Endothelial cell of umbilical vein (primary cell): ENCODE results near the gene CTTNBP2. TPM values are rescaled to one million over a fixed set of nuclear protein-coding genes. Genes with fewer than 3 reads are reported as not detected.

Experiments used
- BruUV-seq: library from RNA; stranded (reverse); fragments of 400-500 nt; replicated peaks from 2 replicates; lab custom pipeline; 2021; lab: Mats Ljungman, UMichigan
- CTCF ChIA-PET: fragments of 300-600, 350-600 bp; sonication (Branson Sonifier 250); formaldehyde crosslinking; loops from one replicate; lab custom pipeline; 2021; ENCODE audit warnings: antibody characterized with exemption, inconsistent platforms; lab: Charles Lee
- POLR2A ChIA-PET: fragments of 300-600, 350-600 bp; sonication (Branson Sonifier 250); formaldehyde crosslinking; loops from one replicate; lab custom pipeline; 2021; ENCODE audit warnings: antibody characterized with exemption, inconsistent platforms; lab: Charles Lee
- DNase-seq: peaks from one replicate; pipeline ENCODE4 v3.0.0-alpha.2; 2011; ENCODE audit warnings: low read depth, low spot score
- FAIRE-seq: peaks from 2 replicates; lab custom pipeline; 2011; peaks lifted over from hg19 to GRCh38; lab: Jason Lieb, UNC
- H2AFZ ChIP-seq: 2 replicates; pipeline ENCODE4 v1.6.0; 2012; ENCODE audit warnings: low read depth, low read length, control low read depth, inconsistent platforms
- H3K27ac ChIP-seq: 2 replicates; pipeline ENCODE4 v1.5.1; 2011; ENCODE audit warnings: low read depth, mild to moderate bottlenecking, control low read depth, low read length, moderate library complexity; ENCODE audit not compliant: insufficient read depth
- H3K27me3 ChIP-seq, 2 experiments: 2 replicates each; pipeline versions ENCODE4 v1.6.0 to v1.6.1; 2011; ENCODE audit warnings: low read length in 2 of 2, mixed read lengths in 1 of 2; ENCODE audit not compliant: control insufficient read depth in 2 of 2, insufficient read depth in 2 of 2
- H3K36me3 ChIP-seq, 2 experiments: 2 replicates in 1 of 2; 3 replicates in 1 of 2; pipeline ENCODE4 v1.5.1; 2011; ENCODE audit warnings: low read length in 2 of 2, mild to moderate bottlenecking in 1 of 2, moderate library complexity in 1 of 2; ENCODE audit not compliant: control insufficient read depth in 2 of 2, insufficient read depth in 2 of 2; ENCODE audit errors: extremely low read depth in 1 of 2
- H3K4me1 ChIP-seq: 3 replicates; pipeline ENCODE4 v1.5.1; 2011; ENCODE audit warnings: mild to moderate bottlenecking, low read length; ENCODE audit not compliant: control insufficient read depth, insufficient read depth; ENCODE audit errors: extremely low read depth
- H3K4me2 ChIP-seq: 2 replicates; pipeline ENCODE4 v1.6.1; 2011; ENCODE audit warnings: low read length, control low read depth, mixed read lengths; ENCODE audit not compliant: insufficient read depth
- H3K4me3 ChIP-seq, 3 experiments: fragments of 200-600 bp in 1 of 3; sonication (generic), shearing (Covaris generic) in 1 of 3; replicated peaks in 1 of 3; 2 replicates each; pipeline ENCODE4 v1.5.1; 2011 to 2016; ENCODE audit warnings: control low read depth in 3 of 3, low read length in 3 of 3, mild to moderate bottlenecking in 2 of 3, inconsistent platforms in 1 of 3, low read depth in 1 of 3, moderate library complexity in 1 of 3; ENCODE audit not compliant: insufficient read depth in 1 of 3
- H3K79me2 ChIP-seq: 2 replicates; pipeline ENCODE4 v1.6.0; 2012; ENCODE audit warnings: low read length, inconsistent platforms; ENCODE audit not compliant: control insufficient read depth, insufficient read depth
- H3K9ac ChIP-seq: replicated peaks from 2 replicates; pipeline ENCODE3; 2011; ENCODE audit warnings: low read length, control low read depth; ENCODE audit not compliant: insufficient read depth; ENCODE audit errors: extremely low read depth
- H3K9me1 ChIP-seq: replicated peaks from 3 replicates; pipeline ENCODE4 v1.6.0; 2011; ENCODE audit warnings: mild to moderate bottlenecking, low read length; ENCODE audit not compliant: control insufficient read depth, insufficient read depth; ENCODE audit errors: extremely low read depth
- H3K9me3 ChIP-seq: replicated peaks from 2 replicates; pipeline ENCODE4 v1.5.1; 2012; ENCODE audit warnings: low read length, inconsistent platforms; ENCODE audit not compliant: control insufficient read depth, insufficient read depth
- H4K20me1 ChIP-seq: replicated peaks from 2 replicates; pipeline ENCODE3; 2011; ENCODE audit warnings: mild to moderate bottlenecking, low read length; ENCODE audit not compliant: control insufficient read depth, insufficient read depth; ENCODE audit errors: extremely low read depth
- CTCF ChIP-seq, 2 donors: IDR thresholded peaks; 1 replicate in 1 of 2; 2 replicates in 1 of 2; pipeline ENCODE4 v1.5.1; 2011; ENCODE audit warnings: low read length in 2 of 2, mild to moderate bottlenecking in 2 of 2, moderate library complexity in 2 of 2, control low read depth in 1 of 2, inconsistent platforms in 1 of 2, low read depth in 1 of 2; ENCODE audit not compliant: insufficient read depth in 1 of 2; ENCODE audit errors: extremely low read depth in 1 of 2
- EZH2 ChIP-seq: IDR thresholded peaks from 2 replicates; pipeline ENCODE4 v1.6.1; 2012; ENCODE audit warnings: borderline replicate concordance, low read depth, mild to moderate bottlenecking, moderate library complexity, low read length, inconsistent platforms; ENCODE audit not compliant: severe bottlenecking
- GATA2 ChIP-seq: IDR thresholded peaks from 2 replicates; pipeline ENCODE4 v1.7.0; 2011; ENCODE audit warnings: low read depth, mild to moderate bottlenecking, moderate library complexity, mixed read lengths, low read length; ENCODE audit not compliant: insufficient read length, insufficient read depth
- MAX ChIP-seq: IDR thresholded peaks from 2 replicates; pipeline ENCODE4 v1.6.1; 2011; ENCODE audit not compliant: insufficient read depth, insufficient read length
- MYC ChIP-seq: IDR thresholded peaks from one replicate; pipeline ENCODE4 v1.6.1; 2011; ENCODE audit warnings: mild to moderate bottlenecking, low read depth, low read length
- POLR2A ChIP-seq: IDR thresholded peaks from 2 replicates; pipeline ENCODE4 v1.6.1; 2012; ENCODE audit warnings: low read depth, mild to moderate bottlenecking, control low read depth, low read length
- POLR2AphosphoS5 ChIP-seq: IDR thresholded peaks from 2 replicates; pipeline ENCODE4 v1.6.1; 2012; ENCODE audit warnings: low read depth, mild to moderate bottlenecking, control low read depth, low read length, moderate library complexity; ENCODE audit not compliant: insufficient read depth
- dilution Hi-C: fragments of 300-500 bp; cut with MboI; formaldehyde crosslinking; loops from one replicate; pipeline ENCODE4 v1.15.0; 2019; ENCODE audit warnings: low sequenced_read_pairs; ENCODE audit not compliant: extremely low pct_ligation_motif_present
- intact Hi-C: fragments of 100-400 bp; cut with micrococcal nuclease; formaldehyde crosslinking; loops from one replicate; pipeline ENCODE4 v1.10.0; 2022
- polyA plus RNA-seq, 4 experiments: library from polyadenylated mRNA; depleted of rRNA in 3 of 4; stranded (reverse) in 3 of 4; unstranded in 1 of 4; fragments of >200 nt; gene quantifications; 2 replicates each; pipeline versions ENCODE4 v1.2.1 to v1.2.3, GENCODE V29; 2011 to 2012; ENCODE audit warnings: missing spikeins in 1 of 4
- total RNA-seq: library from RNA; stranded (reverse); gene quantifications from 2 replicates; pipeline ENCODE4 v1.2.3, GENCODE V29; 2021

Gene CTTNBP2
- total and polyA plus RNA-seq, 2 donors (not counting 3 experiments of a cell fraction or from before 2014, with no cell fraction given): 0.08 to 0.35 TPM

- dilution Hi-C loops: no loop called here
- no TSS peak for BruUV-seq
- no peak overlapping the region for H3K4me2 ChIP-seq
- H2AFZ ChIP-seq: no peak overlapping the region
- TF ChIP-seq MAX: no peak
- no peak for TF ChIP-seq GATA2
- no peak for TF ChIP-seq POLR2A
- ChIA-PET POLR2A (no interaction called here), CTCF (interaction anchor here (4.8 kb wide), 1 partner anchor 210 kb away, joined by 67 read pairs; no protein-coding TSS in a partner anchor)
- H3K4me1 ChIP-seq: peaks cover 14% of the 10 kb centered on the region
- no peaks in the 10 kb centered on the region for H3K9me3 ChIP-seq
- H3K27ac ChIP-seq: no peak overlapping the region
- no peaks in the 10 kb centered on the region for H4K20me1 ChIP-seq
- no peaks in the 10 kb centered on the region for H3K27me3 ChIP-seq
- no peaks in the 10 kb centered on the region for H3K36me3 ChIP-seq
- H3K9me1 ChIP-seq: no peaks in the 10 kb centered on the region
- intact Hi-C loops: loop anchor here (5.0 kb wide), 1 partner anchor 47 kb away; no protein-coding TSS in a partner anchor
- DNase-seq (no peak), FAIRE-seq (no peak)
- no peak overlapping the region for H3K9ac ChIP-seq
- no peaks in the 10 kb centered on the region for H3K79me2 ChIP-seq
- H3K4me3 ChIP-seq: no peak overlapping the region
These were observed 203.4 kb downstream of the CTTNBP2 start for GRCh38 chr7:117669818-117670217.

- H3K27ac ChIP-seq: no peak overlapping the region
- H3K9me3 ChIP-seq: no peaks in the 10 kb centered on the region
- peaks cover 14% of the 10 kb centered on the region for H3K4me1 ChIP-seq
- intact Hi-C loops: no loop called here
- CTCF ChIA-PET: interaction anchor here (1.0 to 2.0 kb wide), 3 partner anchors 9 to 208 kb away, joined by 3 to 12 read pairs (median 5); no protein-coding TSS in a partner anchor
- H3K4me3 ChIP-seq: no peak overlapping the region
- H3K27me3 ChIP-seq: no peaks in the 10 kb centered on the region
- no peak overlapping the region for H2AFZ ChIP-seq
- H3K9ac ChIP-seq: no peak overlapping the region
- H3K79me2 ChIP-seq: no peaks in the 10 kb centered on the region
- FAIRE-seq (no peak), DNase-seq (no peak)
- H3K9me1 ChIP-seq: no peaks in the 10 kb centered on the region
- no TSS peak for BruUV-seq
- no peaks in the 10 kb centered on the region for H4K20me1 ChIP-seq
- POLR2A ChIA-PET: no interaction called here
- no peaks in the 10 kb centered on the region for H3K36me3 ChIP-seq
- no peak overlapping the region for H3K4me2 ChIP-seq
- TF ChIP-seq POLR2A (no peak), GATA2 (no peak), CTCF (IDR thresholded peaks at IDR 0.05; ENCODE audit: extremely low read depth in 1 of 2, insufficient read depth in 1 of 2, low read depth in 1 of 2, low read length in 2 of 2) (no peak), MYC (no peak), EZH2 (no peak), POLR2AphosphoS5 (no peak)
- dilution Hi-C loops: no loop called here
These were observed 205.8 kb downstream of the CTTNBP2 start for GRCh38 chr7:117667456-117667855.
